ENCODE results near the gene PRTFDC1. TPM values are rescaled to one million over a fixed set of nuclear protein-coding genes. Genes with fewer than 3 reads are reported as not detected.
"Not testable (repeated sequence)": the region's sequence is repeated elsewhere in the genome, so short reads cannot be mapped to it uniquely, and the experiment has no call there.

PRTFDC1 gene
- polyA plus RNA-seq, 1 donor = 46.0 TPM

DNA sequence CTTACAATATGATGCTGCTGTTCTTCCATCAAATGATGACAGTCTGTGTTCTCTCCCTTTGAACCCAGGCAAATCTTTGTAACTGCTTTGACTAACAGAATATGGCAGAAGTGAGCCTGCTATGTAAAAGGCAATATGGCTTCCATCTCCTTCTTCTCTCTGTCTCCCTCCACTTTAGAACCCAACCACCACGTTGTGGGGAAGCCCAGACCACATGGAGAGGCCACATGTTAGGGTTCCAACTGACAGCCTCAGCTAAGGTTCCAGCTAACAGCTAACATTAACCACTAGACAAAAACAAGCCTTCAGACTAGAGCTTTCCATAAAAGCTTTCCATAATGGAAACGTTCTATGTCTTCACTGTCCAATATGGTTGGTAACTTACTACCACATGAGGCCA, 107.7 kb downstream of the PRTFDC1 start:
- no peak for DNase-seq

DNA sequence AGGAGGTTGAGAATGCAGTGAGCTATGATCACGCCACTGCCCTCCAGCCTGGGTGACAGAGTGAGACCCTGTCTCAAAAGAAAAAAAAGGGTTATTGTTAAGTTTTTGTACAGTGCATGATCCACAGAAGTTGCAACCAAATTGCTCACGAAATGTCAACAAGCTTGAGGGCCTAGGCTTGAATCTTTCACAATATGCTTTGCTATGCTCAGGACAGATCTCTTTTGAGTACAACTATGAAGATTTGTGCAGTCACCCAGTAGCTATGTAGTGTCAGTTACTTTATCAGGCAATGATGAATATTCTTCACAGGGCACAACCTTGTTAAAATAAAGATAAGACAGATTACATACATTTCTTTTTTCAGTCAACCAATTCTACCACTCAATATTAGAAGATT, 109.2 kb downstream of the PRTFDC1 start:
- DNase-seq = no peak

DNA sequence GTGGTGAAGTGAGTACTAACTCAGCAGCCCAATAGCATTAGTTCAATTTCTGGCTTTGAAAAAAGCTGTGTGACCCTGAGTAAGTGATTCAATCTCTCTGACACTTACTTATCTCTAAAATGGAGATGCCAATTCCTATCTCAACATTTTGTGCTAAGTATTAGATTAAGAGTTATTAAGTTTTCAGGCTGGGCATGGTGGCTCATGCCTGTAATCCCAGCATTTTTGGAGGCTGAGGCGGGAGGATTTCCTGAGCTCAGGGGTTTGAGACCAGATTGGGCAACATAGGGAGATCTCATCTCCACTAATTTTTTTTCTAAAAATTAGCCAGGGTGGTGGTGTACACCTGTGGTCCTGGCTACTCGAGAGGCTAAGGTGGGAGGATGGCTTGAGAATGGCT, 109.5 kb downstream of the PRTFDC1 start:
- no peak for DNase-seq

DNA sequence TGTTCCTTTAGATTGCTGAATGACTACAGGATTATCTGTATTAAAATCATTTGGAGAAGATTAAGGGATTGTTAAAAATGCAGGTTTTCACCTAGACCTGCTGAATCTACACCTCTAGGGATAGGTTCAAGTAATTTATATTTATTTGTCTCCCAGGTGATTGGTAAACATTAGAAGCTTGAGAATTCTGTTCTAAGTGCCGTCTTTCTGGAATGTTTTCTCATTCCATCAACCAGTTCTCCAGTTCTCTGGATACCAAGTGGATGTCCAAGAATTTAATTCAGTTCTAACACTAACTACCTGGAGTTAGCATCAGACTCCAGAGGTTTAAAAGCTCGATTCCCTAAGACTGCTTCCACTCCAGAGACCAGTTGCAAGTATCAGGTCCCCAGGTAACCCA, 110.9 kb downstream of the PRTFDC1 start:
- DNase-seq = no peak

DNA sequence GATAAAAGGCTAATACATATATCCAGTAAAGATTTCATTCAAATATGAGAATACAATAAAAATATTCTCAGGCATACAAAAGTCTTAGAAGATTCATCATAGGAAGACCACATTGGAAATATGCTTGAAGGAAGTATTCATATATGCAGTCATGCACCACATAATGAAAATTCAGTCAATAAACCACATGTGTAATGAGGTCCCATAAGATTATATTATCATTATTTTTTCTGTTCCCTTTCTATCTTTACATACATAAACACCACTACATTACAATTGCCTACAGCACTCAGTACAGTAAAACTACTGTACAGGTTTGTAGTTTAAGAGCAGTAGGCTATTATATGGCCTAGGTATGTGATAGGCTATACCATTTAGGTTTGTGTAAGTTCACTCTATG, 111.6 kb downstream of the PRTFDC1 start:
- no peak for DNase-seq

DNA sequence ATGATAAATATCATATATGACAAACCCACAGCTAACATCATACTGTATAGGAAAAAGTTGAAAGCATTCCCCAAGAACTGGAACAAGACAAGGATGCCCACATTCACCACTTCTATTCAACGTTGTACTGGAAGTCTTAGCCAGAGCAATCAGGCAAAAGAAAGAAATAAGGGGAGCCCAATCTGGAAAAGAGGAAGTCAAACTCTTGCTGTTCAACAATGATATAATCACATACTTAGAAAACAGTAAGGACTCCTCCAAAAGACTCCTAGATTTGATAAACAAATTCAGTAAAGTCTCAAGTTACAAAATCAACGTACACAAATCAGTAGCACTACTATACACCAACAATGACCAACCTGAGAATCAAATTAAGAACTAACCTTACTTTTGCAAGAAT, 114.6 kb downstream of the PRTFDC1 start:
- not testable (repeated sequence) for DNase-seq

DNA sequence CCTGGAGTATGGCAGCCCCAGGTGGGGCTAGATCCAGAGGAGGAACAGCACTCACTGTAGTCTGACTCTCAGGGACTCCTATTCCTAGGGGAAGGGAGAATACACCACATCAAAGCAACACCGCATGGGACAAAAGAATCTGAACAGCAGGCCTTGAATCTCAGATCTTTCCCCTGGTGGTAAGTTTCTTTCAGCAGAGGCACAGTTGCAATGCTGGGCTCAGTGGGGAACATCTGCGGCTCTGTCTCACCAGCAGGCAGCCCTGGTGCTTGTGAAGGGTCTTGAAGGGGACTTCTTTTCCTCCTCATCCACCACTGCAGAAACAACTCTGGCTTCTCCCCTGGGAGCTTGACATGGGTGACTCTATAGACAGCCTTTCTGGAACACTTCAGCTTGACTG, 117.5 kb downstream of the PRTFDC1 start:
- no peak for DNase-seq

DNA sequence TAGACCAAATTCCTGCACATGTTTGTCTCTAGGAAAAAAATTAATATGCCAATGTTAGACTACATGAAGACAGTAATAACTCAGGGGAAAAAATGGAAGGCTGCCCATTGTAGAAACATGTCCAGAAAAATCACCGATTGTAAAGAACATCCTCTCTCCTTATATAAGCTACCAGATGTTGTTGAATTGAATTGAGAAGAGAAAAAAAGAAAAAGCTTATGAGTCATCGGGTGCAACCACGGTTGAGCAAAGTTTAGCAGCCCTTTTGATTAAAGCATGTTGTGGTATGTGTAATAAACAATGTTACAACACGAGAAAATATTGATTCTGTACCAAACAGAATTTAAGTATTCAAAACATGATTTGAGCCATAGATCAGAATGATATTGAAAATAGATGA, 126.4 kb downstream of the PRTFDC1 start:
- DNase-seq = no peak

DNA sequence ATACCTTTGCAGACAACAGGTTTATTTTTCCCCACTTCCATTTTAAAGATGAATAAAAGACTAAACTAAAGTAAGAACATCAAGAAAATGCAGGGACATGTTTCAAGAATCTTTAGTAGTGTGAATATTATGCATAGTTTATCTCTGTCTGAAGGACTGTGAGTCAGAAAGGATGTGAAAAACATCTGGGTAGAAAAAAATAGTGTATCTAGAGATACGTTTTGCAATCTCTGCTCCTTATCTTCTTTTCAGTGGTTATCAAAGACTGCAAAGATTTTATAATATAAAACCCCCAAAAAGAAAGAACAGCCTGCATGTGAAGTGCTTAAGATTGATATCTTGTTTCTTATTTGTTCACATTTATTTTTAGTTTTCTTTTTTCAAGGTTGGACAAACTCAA, 126.9 kb downstream of the PRTFDC1 start:
- DNase-seq = no peak

DNA sequence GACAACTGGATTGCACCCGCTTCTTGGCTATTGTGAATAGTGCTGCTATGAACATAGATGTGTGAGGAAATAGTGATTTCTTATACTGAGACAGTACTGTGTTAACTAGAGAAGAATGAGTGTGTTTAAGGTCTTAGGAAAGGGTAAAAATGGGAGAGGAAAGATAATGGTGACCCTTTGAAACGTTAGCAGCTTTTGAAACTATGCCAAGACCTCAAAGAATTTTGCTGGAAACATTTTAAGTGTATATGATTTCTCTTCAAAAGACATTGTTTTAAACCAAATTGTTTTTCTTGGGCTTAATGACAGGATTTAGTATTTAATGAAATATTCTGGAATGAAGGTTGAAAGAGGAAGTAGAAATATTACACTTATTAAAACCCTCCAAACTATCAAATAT, 127.9 kb downstream of the PRTFDC1 start:
- DNase-seq = no peak

DNA sequence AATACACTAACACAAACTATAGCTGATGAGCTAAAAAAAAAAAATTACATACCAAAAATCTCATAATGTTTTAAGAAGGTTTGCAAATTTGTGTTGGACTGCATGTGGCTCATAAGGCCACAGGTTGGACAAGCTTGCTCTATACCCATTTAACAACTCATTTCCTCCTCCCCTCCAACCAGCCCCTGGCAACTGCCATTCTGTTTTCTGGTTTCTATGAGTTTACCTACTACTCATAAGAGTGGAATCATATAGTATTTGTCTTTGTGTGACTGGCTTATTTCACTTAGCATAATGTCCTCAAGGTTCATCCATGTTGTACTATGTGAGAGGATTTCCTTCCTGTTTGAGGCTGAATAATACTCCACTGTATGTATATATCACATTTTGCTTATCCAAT, 128.3 kb downstream of the PRTFDC1 start:
- DNase-seq = no peak

DNA sequence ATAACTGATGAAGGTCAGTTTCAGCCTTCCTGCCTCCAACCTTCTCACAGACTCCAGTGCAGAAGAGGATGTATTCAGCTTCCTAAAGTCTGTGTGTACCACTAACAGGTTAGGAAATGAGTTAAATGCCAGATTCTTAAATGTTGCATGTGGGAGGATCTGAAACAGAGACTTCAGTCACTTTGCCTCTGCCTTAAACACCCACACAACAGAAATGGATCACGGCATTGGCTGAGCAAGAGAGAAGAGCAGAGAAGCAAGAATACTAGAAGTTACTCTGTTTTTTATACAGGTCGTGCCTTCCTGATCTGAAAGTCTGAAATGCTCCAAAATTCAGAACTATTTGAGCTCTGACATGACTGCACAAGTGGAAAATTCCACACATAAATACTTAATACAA, 129.8 kb downstream of the PRTFDC1 start:
- DNase-seq = no peak

DNA sequence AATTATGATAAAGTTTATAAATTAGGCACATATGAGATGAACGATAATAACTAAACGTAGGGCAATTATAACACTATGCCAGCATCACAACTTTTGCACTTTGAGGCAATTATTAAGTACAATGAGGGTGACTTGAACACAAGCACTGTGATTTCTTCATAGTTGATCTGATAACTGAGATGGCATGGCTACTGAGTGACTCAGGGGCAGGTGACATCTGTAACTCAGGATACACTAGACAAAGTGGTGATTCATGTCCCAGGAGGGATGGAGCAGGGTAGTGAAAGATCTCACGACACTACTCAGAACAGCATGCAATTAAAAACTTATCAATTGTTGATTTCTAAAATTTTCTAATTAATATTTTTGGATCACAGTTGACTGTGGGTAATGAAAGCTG, 130.4 kb downstream of the PRTFDC1 start:
- no peak for DNase-seq

DNA sequence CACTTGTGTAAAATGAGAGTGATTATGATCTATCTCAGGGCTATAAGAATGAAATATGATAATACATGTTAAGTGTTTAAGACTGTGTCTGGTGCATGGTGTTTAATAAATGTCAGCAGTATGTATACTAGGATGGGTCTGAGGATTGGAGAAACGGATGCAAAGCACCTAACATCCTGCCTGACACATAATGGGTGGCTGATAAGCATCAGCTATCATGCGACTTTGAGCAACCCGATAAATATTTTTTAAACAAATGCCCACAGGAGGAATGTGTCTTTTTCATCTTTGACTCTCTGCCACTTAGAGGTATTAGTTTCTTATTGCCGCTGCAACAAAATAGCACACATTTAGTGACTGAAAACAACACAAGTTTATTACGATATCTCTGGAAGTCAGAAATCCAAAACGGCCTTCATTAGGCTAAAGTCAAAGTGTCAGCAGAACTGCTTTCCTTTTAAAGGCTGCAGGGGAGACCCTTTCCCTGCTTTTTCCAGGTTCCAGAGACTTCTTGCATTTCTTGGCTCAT, 135.5 kb downstream of the PRTFDC1 start:
- DNase-seq = no peak

DNA sequence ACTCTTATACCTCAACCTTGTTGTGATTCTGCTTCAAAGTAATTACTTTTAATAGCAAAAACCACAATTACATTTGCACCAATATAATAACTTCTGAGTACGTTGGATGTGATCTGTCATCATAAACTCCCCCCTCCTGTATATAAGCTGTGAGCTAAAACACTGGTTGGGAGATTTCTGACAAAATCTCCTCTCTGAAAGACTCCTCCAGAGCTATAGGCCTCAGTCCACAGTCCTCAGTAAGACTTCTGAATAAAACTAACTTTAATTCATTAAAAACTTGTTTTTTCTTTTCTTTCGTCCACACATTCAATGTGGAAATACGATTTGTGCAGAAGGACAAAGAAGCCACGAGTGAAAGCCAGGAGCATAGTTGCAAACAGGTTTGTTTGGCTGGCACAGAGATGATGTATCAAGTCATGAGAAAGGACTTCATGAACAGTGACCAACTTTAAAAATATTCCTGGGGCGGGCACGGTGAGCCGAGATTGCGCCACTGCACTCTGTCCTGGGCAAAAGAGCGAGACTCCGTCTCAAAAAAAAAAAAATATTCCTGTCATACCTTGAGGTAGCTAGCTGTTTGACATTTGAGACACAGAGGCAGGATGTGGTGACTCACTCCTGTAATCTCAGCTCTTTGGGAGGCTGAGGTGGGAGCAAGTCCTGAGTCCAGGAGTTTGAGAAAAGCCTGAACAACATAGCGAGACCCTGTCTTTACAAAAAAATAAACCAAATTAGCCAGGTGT, 137.7 kb downstream of the PRTFDC1 start:
- no peak for DNase-seq

DNA sequence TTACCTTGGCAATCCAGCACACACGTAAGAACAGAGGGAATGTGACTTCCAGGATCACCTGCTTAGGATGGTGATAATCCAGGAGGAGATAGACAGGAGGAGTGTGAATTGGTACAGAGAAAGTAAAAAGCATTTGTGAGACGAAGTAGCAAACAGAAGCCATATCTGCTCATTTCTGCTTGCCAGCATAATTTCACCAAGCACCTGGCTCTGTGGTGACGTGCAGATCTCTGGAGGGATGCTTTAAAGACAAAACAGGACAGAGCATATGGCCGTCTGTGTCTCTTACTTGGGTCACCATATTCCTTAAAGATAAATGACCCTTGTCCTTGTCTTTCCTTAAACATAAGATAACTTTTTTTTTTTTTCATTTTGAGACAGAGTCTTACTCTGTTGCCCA, 138.6 kb downstream of the PRTFDC1 start:
- DNase-seq = no peak

DNA sequence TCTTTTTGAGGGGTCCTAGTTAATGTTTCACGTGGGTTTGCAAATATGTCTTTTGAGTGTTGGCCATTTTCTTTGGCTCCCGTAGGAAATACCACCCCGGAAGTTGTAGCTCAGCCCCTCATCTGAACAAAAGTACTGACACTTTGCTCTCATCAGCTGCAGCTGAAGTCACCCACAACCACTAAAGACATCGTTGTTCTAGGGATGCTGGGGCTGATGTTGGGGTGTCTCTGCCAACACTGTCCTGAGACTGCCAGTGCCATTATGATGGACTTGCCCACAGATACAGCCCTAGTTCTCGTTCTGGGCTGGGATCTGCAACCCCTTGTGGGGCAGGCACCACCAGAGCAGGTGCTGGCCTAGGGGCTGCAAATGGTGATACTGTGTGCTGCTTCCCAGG, 146.1 kb downstream of the PRTFDC1 start:
- DNase-seq = no peak

DNA sequence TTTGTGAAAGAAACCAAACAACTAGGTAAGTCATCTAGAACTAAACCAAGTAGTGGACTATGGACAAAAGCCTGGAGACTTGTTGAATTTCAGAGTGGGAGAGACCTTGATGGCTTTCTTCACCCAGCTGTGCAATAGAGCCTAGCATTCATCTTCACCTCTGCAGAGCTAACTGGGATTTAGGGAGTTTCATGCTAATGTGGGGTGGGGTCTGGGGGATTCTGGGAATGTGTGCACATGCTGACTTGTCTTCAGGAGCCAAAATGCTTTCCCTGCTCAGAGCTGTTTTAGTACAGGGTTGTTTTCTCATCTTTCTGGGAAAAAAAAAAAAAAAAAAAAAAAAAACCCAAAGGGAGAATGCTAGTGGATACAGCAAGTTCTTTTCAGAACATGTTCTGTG, 147.4 kb downstream of the PRTFDC1 start:
- DNase-seq = no peak

DNA sequence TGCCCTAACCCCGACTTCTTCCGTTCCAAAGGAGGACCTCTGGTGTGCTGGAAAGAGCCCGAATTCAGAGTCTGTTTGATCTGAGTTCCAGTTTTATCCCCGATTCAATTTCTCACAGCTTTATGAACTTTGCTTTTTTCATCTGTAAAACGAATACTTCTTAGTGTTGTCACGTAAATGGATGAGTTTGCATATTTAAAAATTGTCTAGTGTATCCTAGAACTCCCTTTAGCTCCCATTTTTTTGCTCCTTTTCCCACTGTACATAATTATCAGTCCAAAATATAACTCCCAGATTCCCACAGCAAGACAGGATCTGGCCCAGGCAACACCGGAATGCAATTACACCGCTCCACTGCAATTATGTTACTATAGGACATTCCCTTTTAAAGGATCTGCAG, 148.0 kb downstream of the PRTFDC1 start:
- no peak for DNase-seq

DNA sequence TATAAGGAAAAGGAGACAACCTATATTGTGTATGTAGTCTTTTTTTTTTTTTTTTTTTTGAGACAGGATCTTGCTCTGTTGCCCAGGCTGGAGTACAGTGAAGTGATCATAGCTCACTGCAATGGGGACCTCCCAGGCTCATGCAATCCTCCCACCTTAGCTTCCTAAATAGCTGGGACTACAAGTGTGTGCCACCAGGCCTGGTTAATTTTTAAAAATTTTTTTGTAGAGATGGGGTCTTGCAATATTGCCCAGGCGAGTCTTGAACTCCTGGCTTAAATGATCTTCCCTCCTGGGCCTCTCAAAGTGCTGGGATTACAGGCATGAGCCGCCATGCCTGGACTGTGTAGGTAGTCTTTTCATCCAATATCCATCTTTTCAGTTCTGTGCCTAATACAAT, 150.0 kb downstream of the PRTFDC1 start:
- no peak for DNase-seq

DNA sequence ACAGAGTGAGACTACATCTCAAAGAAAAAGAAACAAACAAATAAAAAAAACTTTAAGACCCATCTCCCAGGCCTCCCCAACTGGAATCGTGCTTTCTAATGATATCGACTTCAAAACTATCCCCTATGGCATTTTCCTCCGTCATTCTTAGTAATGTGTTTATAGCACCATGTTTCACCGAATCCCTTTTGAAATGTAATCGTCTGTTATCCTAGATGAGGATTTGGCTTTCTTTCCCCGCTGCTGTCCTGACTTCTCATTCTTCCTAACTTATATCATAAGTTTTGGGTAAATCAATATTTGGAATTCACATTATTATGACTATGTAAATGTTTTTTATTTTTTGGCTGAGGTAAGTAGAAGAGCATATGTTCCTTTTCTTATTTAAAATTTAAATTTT, 151.5 kb downstream of the PRTFDC1 start:
- DNase-seq = no peak
